GM18508 (cell line): ENCODE results near the gene TMEM59L.

Experiments used
- ATAC-seq: cut with Tn5 transposase; IDR thresholded peaks from one replicate; pipeline ENCODE4 v1.9.1; 2021; ENCODE audit warnings: moderate number of reproducible peaks; ENCODE audit not compliant: insufficient read depth, unreplicated experiment

The TMEM59L gene

DNA sequence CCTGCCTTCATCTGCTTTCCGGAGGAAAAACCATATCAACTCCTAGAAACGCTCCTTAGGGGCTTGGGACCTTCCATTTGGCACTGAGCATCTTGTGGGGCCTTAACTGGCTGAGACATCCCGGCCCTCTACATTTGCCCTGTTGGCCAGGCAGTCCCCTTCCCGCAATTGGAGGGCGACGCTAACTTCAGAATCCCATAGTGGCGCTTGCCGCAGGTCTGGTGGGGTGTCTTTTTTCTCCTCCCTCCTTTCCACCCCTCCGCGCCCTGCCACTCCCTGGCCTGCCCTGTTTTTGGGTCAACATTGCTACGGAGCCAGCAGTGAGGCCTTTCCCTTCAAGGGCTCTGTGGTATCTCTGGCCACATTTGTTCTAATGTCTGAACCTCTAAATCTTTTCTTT, 57.2 kb downstream of the TMEM59L start:
- no peak for ATAC-seq

DNA sequence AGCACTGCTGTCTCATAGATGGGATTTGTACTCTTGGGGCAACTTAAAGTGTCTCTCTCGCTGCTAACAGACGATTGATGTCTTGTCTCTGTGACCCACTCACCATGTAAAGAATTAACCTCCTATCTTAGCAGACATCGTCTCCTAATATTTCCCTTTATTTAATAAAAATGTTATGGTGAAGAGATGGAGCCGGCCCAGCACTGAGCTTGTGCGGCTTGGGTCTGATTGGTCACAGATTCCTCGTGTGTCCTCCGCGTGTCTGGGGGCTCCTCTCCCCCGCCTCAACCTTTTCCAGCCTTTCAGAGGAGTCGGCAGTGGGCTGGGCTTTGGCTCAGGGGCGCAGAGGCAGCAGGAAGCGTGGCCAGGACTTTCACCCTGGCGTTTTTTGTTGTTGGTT, 57.6 kb downstream of the TMEM59L start:
- no peak for ATAC-seq
